SK-N-SH treated with all-trans-retinoic acid at 6 μM for 48 hours (cell line): ENCODE results near the gene ANO9.

ENCODE experiments used
- ARNTL ChIP-seq: fragments of 450-650 bp; formaldehyde crosslinking; IDR thresholded peaks from 2 replicates; pipeline ENCODE4 v1.5.0; 2020; ENCODE audit warnings: low read depth, mild to moderate bottlenecking, moderate library complexity, borderline replicate concordance
- CREB5 ChIP-seq: fragments of 250-450 bp; sonication (Bioruptor Pico); IDR thresholded peaks from 2 replicates; pipeline ENCODE4 v1.5.1; 2020; ENCODE audit warnings: low read depth, mild to moderate bottlenecking, moderate library complexity
- OSR1 ChIP-seq: fragments of 250-450 bp; sonication (Bioruptor Pico); IDR thresholded peaks from 2 replicates; pipeline ENCODE4 v1.8.0; 2022; ENCODE audit warnings: moderate library complexity, mild to moderate bottlenecking, inconsistent platforms
- PATZ1 ChIP-seq: fragments of 250-450 bp; sonication (Bioruptor Pico); IDR thresholded peaks from 2 replicates; pipeline ENCODE4 v1.8.0; 2020; ENCODE audit warnings: mild to moderate bottlenecking, moderate library complexity, borderline replicate concordance
- TSHZ2 ChIP-seq: fragments of 250-450 bp; sonication (Bioruptor Pico); IDR thresholded peaks from 2 replicates; pipeline ENCODE4 v1.5.0; 2020; ENCODE audit warnings: mild to moderate bottlenecking, moderate library complexity
- ZFP3 ChIP-seq: fragments of 250-450 bp; sonication (Bioruptor Pico); IDR thresholded peaks from 2 replicates; pipeline ENCODE4 v1.5.0; 2020; ENCODE audit warnings: mild to moderate bottlenecking, moderate library complexity

DNA sequence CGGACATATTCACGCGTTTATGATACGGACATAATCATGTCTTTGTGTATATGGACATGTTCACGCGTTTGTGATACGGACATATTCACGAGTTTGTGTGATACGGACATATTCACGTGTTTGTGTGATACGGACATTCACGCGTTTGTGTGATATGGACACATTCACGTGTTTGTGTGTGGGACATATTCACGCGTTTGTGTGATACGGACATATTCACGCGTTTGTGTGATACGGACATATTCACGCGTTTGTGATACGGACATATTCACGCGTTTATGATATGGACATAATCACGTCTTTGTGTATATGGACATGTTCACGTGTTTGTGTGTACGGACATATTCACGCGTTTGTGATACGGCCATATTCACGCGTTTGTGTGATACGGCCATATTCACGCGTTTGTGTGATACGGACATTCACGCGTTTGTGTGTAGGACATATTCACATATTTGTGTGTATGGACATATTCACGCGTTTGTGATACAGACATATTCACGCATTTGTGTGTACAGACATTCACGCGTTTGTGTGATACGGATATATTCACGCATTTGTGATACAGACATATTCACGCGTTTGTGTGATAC lies 33.2 kb upstream of the ANO9 start:
- no peak for TF ChIP-seq PATZ1 (CRISPR knock-in tag)
- no peak for TF ChIP-seq CREB5 (CRISPR knock-in tag)
- TF ChIP-seq OSR1 (CRISPR knock-in tag): no peak
- TF ChIP-seq ARNTL (CRISPR knock-in tag): no peak
- no peak for TF ChIP-seq ZFP3 (CRISPR knock-in tag)
- TF ChIP-seq TSHZ2: no peak
